ENCODE results near the gene TNFAIP8L3. TPM values are rescaled to one million over a fixed set of nuclear protein-coding genes. Genes with fewer than 3 reads are reported as not detected.
A peak's percentile ranks its signal among the peaks of the same experiment; 100 is the strongest.

The TNFAIP8L3 gene
- total and polyA plus RNA-seq, 7 experiments from 2014 or later = not detected

- DNase-seq (no peak), ATAC-seq (no peak)
- Histone ChIP-seq H3K27ac (ENCODE audit: low read depth, low read length) (no peak overlapping the region), H3K9me3 (ENCODE audit: control insufficient read depth in 2 of 3, low read length in 3 of 3) (no peaks in the 10 kb centered on the region), H3K4me3 (ENCODE audit: low read length) (no peak overlapping the region), H3K4me1 (ENCODE audit: control insufficient read depth in 2 of 2, insufficient read depth in 2 of 2, low read length in 2 of 2) (no peaks in the 10 kb centered on the region), H3K36me3 (ENCODE audit: control insufficient read depth in 2 of 3, insufficient read depth in 3 of 3, low read length in 3 of 3) (no peaks in the 10 kb centered on the region), H3K27me3 (ENCODE audit: control insufficient read depth in 2 of 2, insufficient read depth in 2 of 2, low read length in 2 of 2) (no peaks in the 10 kb centered on the region)
- CTCF ChIA-PET = no interaction called here
- H3K4me3 Mint-ChIP-seq = no peak overlapping the region
- H3K27me3 Mint-ChIP-seq = peaks cover 3 to 20% (median 18%) of the 10 kb centered on the region in 5 donors
- no peaks in the 10 kb centered on the region for H3K36me3 Mint-ChIP-seq
- H3K4me1 Mint-ChIP-seq = peaks cover 0 to 5% (median 0%) of the 10 kb centered on the region in 7 donors
- H3K27ac Mint-ChIP-seq = no peak overlapping the region
- intact Hi-C loops (cut with micrococcal nuclease) = no loop called here
- H3K9me3 Mint-ChIP-seq = peaks cover 0 to 2% (median 0%) of the 10 kb centered on the region in 11 donors
- POLR2A ChIA-PET = no interaction called here
Observed at GRCh38 chr15:51049081-51049480, 45.6 kb downstream of the TNFAIP8L3 start.

- peaks cover 0 to 5% (median 0%) of the 10 kb centered on the region in 7 donors for H3K4me1 Mint-ChIP-seq
- H3K4me3 Mint-ChIP-seq = no peak overlapping the region
- Histone ChIP-seq H3K9me3 (ENCODE audit: control insufficient read depth in 2 of 3, low read length in 3 of 3) (no peaks in the 10 kb centered on the region), H3K27ac (ENCODE audit: low read depth, low read length) (no peak overlapping the region), H3K27me3 (ENCODE audit: control insufficient read depth in 2 of 2, insufficient read depth in 2 of 2, low read length in 2 of 2) (no peaks in the 10 kb centered on the region), H3K4me1 (ENCODE audit: control insufficient read depth in 2 of 2, insufficient read depth in 2 of 2, low read length in 2 of 2) (no peaks in the 10 kb centered on the region), H3K4me3 (ENCODE audit: low read length) (no peak overlapping the region), H3K36me3 (ENCODE audit: control insufficient read depth in 2 of 3, insufficient read depth in 3 of 3, low read length in 3 of 3) (no peaks in the 10 kb centered on the region)
- intact Hi-C loops (cut with micrococcal nuclease) = no loop called here
- peaks cover 0 to 2% (median 0%) of the 10 kb centered on the region in 11 donors for H3K9me3 Mint-ChIP-seq
- ChIA-PET CTCF (no interaction called here), POLR2A (no interaction called here)
- ATAC-seq (peak; percentile 29), DNase-seq (no peak)
- H3K27me3 Mint-ChIP-seq = peaks cover 3 to 19% (median 14%) of the 10 kb centered on the region in 5 donors
- H3K27ac Mint-ChIP-seq = peak overlapping the region in 1 of 9 donors; percentile 7
- no peaks in the 10 kb centered on the region for H3K36me3 Mint-ChIP-seq
Observed at GRCh38 chr15:51048308-51048707, 46.4 kb downstream of the TNFAIP8L3 start.

- H3K9me3 Mint-ChIP-seq = no peaks in the 10 kb centered on the region
- H3K4me1 Mint-ChIP-seq = peaks cover 0 to 5% (median 0%) of the 10 kb centered on the region in 7 donors
- no peaks in the 10 kb centered on the region for H3K36me3 ChIP-seq (ENCODE audit: control insufficient read depth in 2 of 3, insufficient read depth in 3 of 3, low read length in 3 of 3)
- intact Hi-C loops (cut with micrococcal nuclease) = no loop called here
- no peaks in the 10 kb centered on the region for H3K4me1 ChIP-seq (ENCODE audit: control insufficient read depth in 2 of 2, insufficient read depth in 2 of 2, low read length in 2 of 2)
- DNase-seq (no peak), ATAC-seq (no peak)
- H3K27me3 ChIP-seq (ENCODE audit: control insufficient read depth in 2 of 2, insufficient read depth in 2 of 2, low read length in 2 of 2) = no peaks in the 10 kb centered on the region
- no peak overlapping the region for H3K4me3 ChIP-seq (ENCODE audit: low read length)
- H3K27me3 Mint-ChIP-seq = peaks cover 2 to 15% (median 7%) of the 10 kb centered on the region in 5 donors
- ChIA-PET POLR2A (no interaction called here), CTCF (no interaction called here)
- no peak overlapping the region for H3K4me3 Mint-ChIP-seq
- no peak overlapping the region for H3K27ac Mint-ChIP-seq
- no peaks in the 10 kb centered on the region for H3K9me3 ChIP-seq (ENCODE audit: control insufficient read depth in 2 of 3, low read length in 3 of 3)
- peaks cover 0 to 3% (median 0%) of the 10 kb centered on the region in 5 donors for H3K36me3 Mint-ChIP-seq
- no peak overlapping the region for H3K27ac ChIP-seq (ENCODE audit: low read depth, low read length)
Observed at GRCh38 chr15:51046799-51047449, 47.8 kb downstream of the TNFAIP8L3 start.

DNA sequence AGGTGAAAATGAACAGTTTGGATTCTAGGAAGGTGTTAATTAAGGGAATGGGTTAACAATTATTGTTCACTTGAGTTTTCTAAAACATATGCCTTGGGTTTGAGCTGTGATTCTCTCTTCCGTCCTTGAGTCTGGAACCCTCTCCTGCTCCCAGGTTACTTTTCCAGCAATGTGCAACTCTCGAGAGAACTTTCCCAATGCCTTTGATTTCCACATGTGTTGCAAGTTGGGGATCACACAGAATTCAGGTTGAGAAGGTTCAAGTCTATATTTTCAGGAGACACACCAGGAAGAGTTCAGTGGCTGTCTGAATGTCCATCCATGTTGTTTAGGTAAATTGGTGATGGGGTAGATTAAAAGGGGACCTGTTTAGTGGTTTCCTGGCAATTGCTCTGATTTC lies 48.7 kb downstream of the TNFAIP8L3 start:
- Mint-ChIP-seq H3K36me3 (peaks cover 0 to 3% (median 0%) of the 10 kb centered on the region in 5 donors), H3K27ac (no peak overlapping the region), H3K4me1 (peaks cover 0 to 5% (median 0%) of the 10 kb centered on the region in 7 donors), H3K27me3 (peaks cover 0 to 12% (median 3%) of the 10 kb centered on the region in 5 donors), H3K9me3 (no peaks in the 10 kb centered on the region), H3K4me3 (no peak overlapping the region)
- DNase-seq (no peak), ATAC-seq (no peak)
- Histone ChIP-seq H3K9me3 (ENCODE audit: control insufficient read depth in 2 of 3, low read length in 3 of 3) (no peaks in the 10 kb centered on the region), H3K4me3 (ENCODE audit: low read length) (no peak overlapping the region), H3K27ac (ENCODE audit: low read depth, low read length) (no peak overlapping the region), H3K27me3 (ENCODE audit: control insufficient read depth in 2 of 2, insufficient read depth in 2 of 2, low read length in 2 of 2) (no peaks in the 10 kb centered on the region), H3K36me3 (ENCODE audit: control insufficient read depth in 2 of 3, insufficient read depth in 3 of 3, low read length in 3 of 3) (no peaks in the 10 kb centered on the region), H3K4me1 (ENCODE audit: control insufficient read depth in 2 of 2, insufficient read depth in 2 of 2, low read length in 2 of 2) (no peaks in the 10 kb centered on the region)
- CTCF ChIA-PET = no interaction called here
- POLR2A ChIA-PET = no interaction called here
- intact Hi-C loops (cut with micrococcal nuclease) = no loop called here

DNA sequence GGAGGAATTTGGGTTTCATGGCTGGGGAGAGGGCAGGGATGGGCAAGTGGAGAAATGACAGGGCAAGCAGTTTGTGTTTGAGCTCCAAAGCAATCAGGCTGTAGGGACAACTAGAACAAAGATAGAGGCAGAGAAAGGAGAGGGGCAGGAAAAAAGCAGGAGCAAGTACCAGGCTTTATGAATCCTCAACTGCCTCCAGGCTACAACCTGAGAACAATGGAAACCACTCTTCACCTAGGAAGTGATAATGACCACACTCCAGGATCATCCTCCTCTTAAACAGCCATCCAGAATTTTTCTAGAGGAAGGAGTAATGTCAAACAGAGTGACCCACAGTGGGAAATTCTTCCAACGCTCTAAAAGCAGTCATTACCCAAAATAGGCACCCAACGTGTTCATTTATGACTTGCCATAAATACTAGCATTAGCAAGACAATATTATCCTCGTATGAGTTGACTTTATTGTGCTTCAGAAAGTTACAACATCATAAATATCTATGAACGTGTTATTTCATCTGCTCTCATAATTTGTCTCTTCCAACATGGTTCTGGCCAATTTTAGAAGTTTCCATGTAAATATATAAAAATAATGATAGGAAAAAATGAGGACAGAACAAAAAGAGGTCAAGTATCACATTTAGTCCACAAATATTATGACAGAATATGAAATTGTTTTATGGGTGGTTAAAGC lies 50.5 kb downstream of the TNFAIP8L3 start:
- H3K36me3 ChIP-seq (ENCODE audit: control insufficient read depth in 2 of 3, insufficient read depth in 3 of 3, low read length in 3 of 3) = no peaks in the 10 kb centered on the region
- intact Hi-C loops (cut with micrococcal nuclease) = no loop called here
- peaks cover 0 to 4% (median 0%) of the 10 kb centered on the region in 7 donors for H3K4me1 Mint-ChIP-seq
- no peak overlapping the region for H3K4me3 Mint-ChIP-seq
- CTCF ChIA-PET = no interaction called here
- no peaks in the 10 kb centered on the region for H3K4me1 ChIP-seq (ENCODE audit: control insufficient read depth in 2 of 2, insufficient read depth in 2 of 2, low read length in 2 of 2)
- no peaks in the 10 kb centered on the region for H3K9me3 Mint-ChIP-seq
- H3K27me3 Mint-ChIP-seq = peaks cover 0 to 14% (median 3%) of the 10 kb centered on the region in 5 donors
- ATAC-seq (no peak), DNase-seq (no peak)
- no peak overlapping the region for H3K27ac ChIP-seq (ENCODE audit: low read depth, low read length)
- no peaks in the 10 kb centered on the region for H3K27me3 ChIP-seq (ENCODE audit: control insufficient read depth in 2 of 2, insufficient read depth in 2 of 2, low read length in 2 of 2)
- no peak overlapping the region for H3K4me3 ChIP-seq (ENCODE audit: low read length)
- peaks cover 0 to 3% (median 0%) of the 10 kb centered on the region in 5 donors for H3K36me3 Mint-ChIP-seq
- H3K9me3 ChIP-seq (ENCODE audit: control insufficient read depth in 2 of 3, low read length in 3 of 3) = no peaks in the 10 kb centered on the region
- POLR2A ChIA-PET = no interaction called here
- no peak overlapping the region for H3K27ac Mint-ChIP-seq

DNA sequence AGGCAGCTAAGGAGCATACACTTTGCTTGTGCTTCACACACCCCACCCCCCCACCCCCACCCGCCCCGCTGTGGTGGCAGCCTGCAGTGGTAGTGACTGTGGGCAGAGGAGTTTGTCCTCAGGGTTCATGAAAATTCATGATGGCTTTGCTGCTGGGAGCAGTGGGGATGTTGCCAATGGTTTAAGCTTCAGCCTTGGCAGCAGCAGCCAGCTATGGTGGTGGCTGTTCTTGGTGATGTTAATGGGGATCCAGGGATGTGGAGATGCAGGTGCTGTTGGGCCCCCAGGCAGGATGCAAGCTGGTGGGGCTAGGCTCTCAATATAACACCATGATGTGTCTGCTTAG lies 55.8 kb downstream of the TNFAIP8L3 start:
- ChIA-PET CTCF (no interaction called here), POLR2A (no interaction called here)
- DNase-seq = no peak
- ATAC-seq = no peak
- no peaks in the 10 kb centered on the region for H3K9me3 ChIP-seq (ENCODE audit: control insufficient read depth in 2 of 3, low read length in 3 of 3)
- H3K27me3 ChIP-seq (ENCODE audit: control insufficient read depth in 2 of 2, insufficient read depth in 2 of 2, low read length in 2 of 2) = no peaks in the 10 kb centered on the region
- H3K36me3 ChIP-seq (ENCODE audit: control insufficient read depth in 2 of 3, insufficient read depth in 3 of 3, low read length in 3 of 3) = no peaks in the 10 kb centered on the region
- Mint-ChIP-seq H3K4me3 (no peak overlapping the region), H3K27me3 (peaks cover 0 to 11% (median 0%) of the 10 kb centered on the region in 5 donors), H3K4me1 (peaks cover 0 to 1% (median 0%) of the 10 kb centered on the region in 7 donors), H3K27ac (no peak overlapping the region), H3K36me3 (peaks cover 0 to 15% (median 11%) of the 10 kb centered on the region in 5 donors), H3K9me3 (peaks cover 0 to 10% (median 2%) of the 10 kb centered on the region in 11 donors)
- H3K4me3 ChIP-seq (ENCODE audit: low read length) = no peak overlapping the region
- no peak overlapping the region for H3K27ac ChIP-seq (ENCODE audit: low read depth, low read length)
- H3K4me1 ChIP-seq (ENCODE audit: control insufficient read depth in 2 of 2, insufficient read depth in 2 of 2, low read length in 2 of 2) = no peaks in the 10 kb centered on the region
- intact Hi-C loops (cut with micrococcal nuclease) = no loop called here
